Progenitor cell of endocrine pancreas (in vitro differentiated cells): ENCODE measurements around the gene NOL11. TPM values are rescaled to one million over a fixed set of nuclear protein-coding genes. Genes with fewer than 3 reads are reported as not detected.

Experiments
- DNase-seq: peaks from one replicate; pipeline ENCODE4 v3.0.0; 2021; ENCODE audit warnings: low spot score; ENCODE audit not compliant: unreplicated experiment
- H3K27ac Mint-ChIP-seq: 2 replicates; pipeline ENCODE4 v1.8.0; 2021; ENCODE audit warnings: mild to moderate bottlenecking, moderate library complexity, mixed read lengths
- H3K27me3 Mint-ChIP-seq: 2 replicates; pipeline ENCODE4 v1.8.0; 2021; ENCODE audit warnings: mixed read lengths
- H3K36me3 Mint-ChIP-seq: 2 replicates; pipeline ENCODE4 v1.8.0; 2022; ENCODE audit warnings: mixed read lengths; ENCODE audit not compliant: insufficient read depth
- H3K4me1 Mint-ChIP-seq: 2 replicates; pipeline ENCODE4 v1.8.0; 2021; ENCODE audit warnings: low read depth, mixed read lengths
- H3K4me3 Mint-ChIP-seq: 2 replicates; pipeline ENCODE4 v1.8.0; 2021; ENCODE audit warnings: low read depth, mild to moderate bottlenecking, moderate library complexity, mixed read lengths
- H3K9me3 Mint-ChIP-seq: 2 replicates; pipeline ENCODE4 v1.8.0; 2021; ENCODE audit warnings: low read depth, mixed read lengths
- CTCF ChIP-seq: fragments of 200-600 bp; sonication (generic); IDR thresholded peaks from one replicate; pipeline ENCODE4 v1.5.0; 2021; ENCODE audit warnings: antibody characterized with exemption, mild to moderate bottlenecking; ENCODE audit not compliant: unreplicated experiment
- total RNA-seq: library from RNA; stranded (reverse); gene quantifications from 2 replicates; pipeline ENCODE4 v1.2.1, GENCODE V29; 2021

Gene NOL11
- total RNA-seq, 1 donor from 2014 or later: 63.0 TPM

- TF ChIP-seq CTCF: no peak
- no peaks in the 10 kb centered on the region for H3K27me3 Mint-ChIP-seq
- DNase-seq: no peak
- peaks cover 7% of the 10 kb centered on the region for H3K9me3 Mint-ChIP-seq
- no peak overlapping the region for H3K27ac Mint-ChIP-seq
- H3K4me1 Mint-ChIP-seq: peaks cover 2% of the 10 kb centered on the region
- no peak overlapping the region for H3K4me3 Mint-ChIP-seq
- no peaks in the 10 kb centered on the region for H3K36me3 Mint-ChIP-seq
Observed at GRCh38 chr17:67708378-67708777, 9.4 kb upstream of the NOL11 start.

GRCh38 chr17:67711916-67712315, 5.8 kb upstream of the NOL11 start:
- Mint-ChIP-seq H3K27me3 (no peaks in the 10 kb centered on the region), H3K27ac (no peak overlapping the region), H3K4me1 (peaks cover 4% of the 10 kb centered on the region), H3K4me3 (no peak overlapping the region), H3K36me3 (no peaks in the 10 kb centered on the region), H3K9me3 (peaks cover 6% of the 10 kb centered on the region)
- TF ChIP-seq CTCF: no peak
- DNase-seq: no peak

GRCh38 chr17:67712375-67712774, 5.4 kb upstream of the NOL11 start:
- Mint-ChIP-seq H3K9me3 (peaks cover 6% of the 10 kb centered on the region), H3K4me3 (no peak overlapping the region), H3K36me3 (no peaks in the 10 kb centered on the region), H3K4me1 (peaks cover 6% of the 10 kb centered on the region), H3K27ac (no peak overlapping the region), H3K27me3 (no peaks in the 10 kb centered on the region)
- no peak for TF ChIP-seq CTCF
- DNase-seq: no peak

- no peak for DNase-seq
- no peak for TF ChIP-seq CTCF
- Mint-ChIP-seq H3K27ac (no peak overlapping the region), H3K4me3 (no peak overlapping the region), H3K27me3 (no peaks in the 10 kb centered on the region), H3K9me3 (peaks cover 6% of the 10 kb centered on the region), H3K4me1 (peaks cover 7% of the 10 kb centered on the region), H3K36me3 (no peaks in the 10 kb centered on the region)
Observed at GRCh38 chr17:67713169-67713568, 4.6 kb upstream of the NOL11 start.

GRCh38 chr17:67716405-67716798, 1.3 kb upstream of the NOL11 start:
- Mint-ChIP-seq H3K4me3 (no peak overlapping the region), H3K4me1 (peaks cover 9% of the 10 kb centered on the region), H3K9me3 (peaks cover 6% of the 10 kb centered on the region), H3K27me3 (no peaks in the 10 kb centered on the region), H3K36me3 (no peaks in the 10 kb centered on the region), H3K27ac (peak overlapping the region; percentile 99)
- no peak for DNase-seq
- no peak for TF ChIP-seq CTCF
